GM21447 (cell line): Measurements from ENCODE around the gene FTO.
A peak's percentile ranks its signal among the peaks of the same experiment; 100 is the strongest.

ENCODE experiments used
- ATAC-seq: cut with Tn5 transposase; IDR thresholded peaks from one replicate; pipeline ENCODE4 v1.9.1; 2021; ENCODE audit not compliant: unreplicated experiment

The FTO gene

GRCh38 chr16:54068212-54068611 lies 364.3 kb downstream of the FTO start:
- ATAC-seq = no peak

GRCh38 chr16:54069601-54070239 lies 365.8 kb downstream of the FTO start:
- ATAC-seq = no peak

GRCh38 chr16:54070789-54071343 lies 366.9 kb downstream of the FTO start:
- peak; percentile 81 for ATAC-seq

GRCh38 chr16:54071514-54071913 lies 367.6 kb downstream of the FTO start:
- ATAC-seq = no peak

- no peak for ATAC-seq
Measured at GRCh38 chr16:54072237-54072636, 368.3 kb downstream of the FTO start.

- no peak for ATAC-seq
Measured at GRCh38 chr16:54073356-54073755, 369.4 kb downstream of the FTO start.

GRCh38 chr16:54075446-54075845 lies 371.5 kb downstream of the FTO start:
- ATAC-seq = no peak

- ATAC-seq = no peak
Measured at GRCh38 chr16:54076006-54076504, 372.1 kb downstream of the FTO start.

- no peak for ATAC-seq
Measured at GRCh38 chr16:54077050-54077821, 373.3 kb downstream of the FTO start.

GRCh38 chr16:54080524-54081008 lies 376.6 kb downstream of the FTO start:
- no peak for ATAC-seq

- ATAC-seq = no peak
Measured at GRCh38 chr16:54086791-54087190, 382.8 kb downstream of the FTO start.

GRCh38 chr16:54090602-54091001 lies 386.6 kb downstream of the FTO start:
- ATAC-seq = no peak

- ATAC-seq = no peak
Measured at GRCh38 chr16:54093281-54093680, 389.3 kb downstream of the FTO start.

- ATAC-seq = no peak
Measured at GRCh38 chr16:54094641-54095040, 390.7 kb downstream of the FTO start.

- no peak for ATAC-seq
Measured at GRCh38 chr16:54096607-54097006, 392.7 kb downstream of the FTO start.

GRCh38 chr16:54097774-54098173 lies 393.8 kb downstream of the FTO start:
- no peak for ATAC-seq

- ATAC-seq = no peak
Measured at GRCh38 chr16:54098247-54098646, 394.3 kb downstream of the FTO start.

- no peak for ATAC-seq
Measured at GRCh38 chr16:54099627-54100026, 395.7 kb downstream of the FTO start.

GRCh38 chr16:54102888-54103866 lies 399.2 kb downstream of the FTO start:
- no peak for ATAC-seq

GRCh38 chr16:54106057-54106456 lies 402.1 kb downstream of the FTO start:
- no peak for ATAC-seq
